Muscle layer of duodenum (tissue), 2 donors: ENCODE data around the gene RTKN.
A peak's percentile ranks its signal among the peaks of the same experiment; 100 is the strongest.
"Not testable (repeated sequence)": the region's sequence is repeated elsewhere in the genome, so short reads cannot be mapped to it uniquely, and the experiment has no call there.

Source experiments
- H3K27ac ChIP-seq: one replicate; pipeline ENCODE4 v1.7.0; 2013; ENCODE audit warnings: mild to moderate bottlenecking, low read length
- H3K27me3 ChIP-seq: one replicate; pipeline ENCODE4 v1.7.0; 2013; ENCODE audit warnings: low read depth, mild to moderate bottlenecking, control low read depth, low read length
- H3K36me3 ChIP-seq, 2 donors: one replicate each; pipeline ENCODE4 v1.7.0; 2013; ENCODE audit warnings: low read length in 2 of 2, control low read depth in 1 of 2, mild to moderate bottlenecking in 1 of 2; ENCODE audit not compliant: insufficient read depth in 2 of 2, control insufficient read depth in 1 of 2
- H3K4me1 ChIP-seq, 2 donors: one replicate each; pipeline ENCODE4 v1.7.0; 2013; ENCODE audit warnings: low read length in 2 of 2, mild to moderate bottlenecking in 2 of 2, control low read depth in 1 of 2, moderate library complexity in 1 of 2; ENCODE audit not compliant: insufficient read depth in 2 of 2, control insufficient read depth in 1 of 2
- H3K4me3 ChIP-seq, 2 donors: one replicate each; pipeline ENCODE4 v1.7.0; 2013; ENCODE audit warnings: low read length in 2 of 2, low read depth in 1 of 2, mild to moderate bottlenecking in 1 of 2
- H3K9me3 ChIP-seq, 2 donors: one replicate each; pipeline ENCODE4 v1.7.0; 2013; ENCODE audit warnings: low read length in 2 of 2, control low read depth in 1 of 2, mild to moderate bottlenecking in 1 of 2; ENCODE audit not compliant: control insufficient read depth in 1 of 2
- donor health status: healthy.

The RTKN gene, protein sequence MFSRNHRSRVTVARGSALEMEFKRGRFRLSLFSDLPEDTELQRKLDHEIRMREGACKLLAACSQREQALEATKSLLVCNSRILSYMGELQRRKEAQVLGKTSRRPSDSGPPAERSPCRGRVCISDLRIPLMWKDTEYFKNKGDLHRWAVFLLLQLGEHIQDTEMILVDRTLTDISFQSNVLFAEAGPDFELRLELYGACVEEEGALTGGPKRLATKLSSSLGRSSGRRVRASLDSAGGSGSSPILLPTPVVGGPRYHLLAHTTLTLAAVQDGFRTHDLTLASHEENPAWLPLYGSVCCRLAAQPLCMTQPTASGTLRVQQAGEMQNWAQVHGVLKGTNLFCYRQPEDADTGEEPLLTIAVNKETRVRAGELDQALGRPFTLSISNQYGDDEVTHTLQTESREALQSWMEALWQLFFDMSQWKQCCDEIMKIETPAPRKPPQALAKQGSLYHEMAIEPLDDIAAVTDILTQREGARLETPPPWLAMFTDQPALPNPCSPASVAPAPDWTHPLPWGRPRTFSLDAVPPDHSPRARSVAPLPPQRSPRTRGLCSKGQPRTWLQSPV

DNA sequence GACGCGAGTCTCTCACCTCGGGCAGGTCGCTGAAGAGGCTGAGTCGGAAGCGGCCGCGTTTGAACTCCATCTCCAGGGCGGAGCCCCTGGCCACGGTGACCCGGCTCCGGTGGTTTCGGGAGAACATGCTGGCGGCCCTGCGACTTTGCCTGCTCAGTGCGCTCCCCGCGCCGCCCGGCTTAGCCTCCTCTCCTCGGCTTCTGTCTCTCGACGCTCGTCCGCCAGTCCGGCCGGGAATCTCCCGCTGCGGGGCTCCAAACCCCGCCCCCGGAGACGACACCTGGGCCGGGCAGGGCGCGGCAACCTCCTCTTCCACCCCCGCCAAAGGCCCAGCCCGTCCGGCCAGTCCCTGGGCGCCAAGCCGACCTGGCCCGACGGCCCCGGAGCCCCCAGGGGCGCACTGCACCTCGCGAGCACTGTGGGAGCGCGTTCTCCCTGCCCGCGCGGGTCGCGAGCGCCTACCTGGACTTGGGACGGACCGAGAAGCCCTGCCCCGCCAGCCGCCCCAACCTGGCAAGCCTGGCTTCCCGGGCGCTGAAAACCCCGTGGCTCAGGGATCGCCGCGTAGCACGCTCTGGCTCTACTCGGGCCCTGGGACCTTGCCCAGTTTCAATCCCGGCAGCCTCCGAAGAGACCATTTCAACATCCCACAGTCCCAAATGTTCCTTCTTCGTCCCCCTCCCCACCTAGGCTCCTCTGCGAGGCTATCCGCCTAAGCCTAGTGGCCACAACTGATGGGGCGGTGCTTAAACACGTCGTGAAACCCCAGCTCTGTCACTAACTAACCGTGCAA lies at the start of gene RTKN:
Gene RTKN (minus strand): TSS at position 248 of the 793 bp plus-strand sequence. CDS start 121 bp downstream, at position 127.
- Histone ChIP-seq H3K27me3 (peaks cover 7% of the 10 kb centered on the region), H3K9me3 (no peaks in the 10 kb centered on the region), H3K27ac (peak within 1 kb of the TSS; percentile 91), H3K4me3 (peak within 1 kb of the TSS; percentile 69 to 70), H3K36me3 (no peaks in the 10 kb centered on the region), H3K4me1 (peaks cover 11 to 39% of the 10 kb centered on the region in 2 donors)

DNA sequence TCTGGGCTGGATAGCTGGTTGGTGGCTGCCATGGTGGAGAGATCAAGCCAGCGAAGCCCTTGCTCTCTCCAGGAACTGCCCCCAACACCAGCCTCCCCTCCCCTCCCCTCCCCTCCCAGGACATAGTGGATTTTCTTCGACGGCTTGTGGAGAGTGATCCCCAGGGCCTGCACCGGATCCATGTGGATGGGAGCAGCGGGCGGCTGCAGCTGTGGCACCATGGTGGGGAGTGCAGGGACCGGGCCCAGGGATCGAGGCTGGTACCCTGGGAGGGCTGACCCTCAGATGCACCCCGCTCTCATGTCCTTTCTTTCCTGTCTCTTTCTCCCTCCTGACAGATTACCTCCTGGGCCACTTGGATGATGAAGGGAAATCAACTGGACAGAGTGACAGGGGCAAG lies 48.2 kb upstream of the RTKN start:
- H3K27me3 ChIP-seq, result no peaks in the 10 kb centered on the region
- no peak overlapping the region for H3K4me3 ChIP-seq
- no peaks in the 10 kb centered on the region for H3K9me3 ChIP-seq
- H3K4me1 ChIP-seq, result no peaks in the 10 kb centered on the region
- peaks cover 44 to 73% of the 10 kb centered on the region in 2 donors for H3K36me3 ChIP-seq
- H3K27ac ChIP-seq, result no peak overlapping the region

DNA sequence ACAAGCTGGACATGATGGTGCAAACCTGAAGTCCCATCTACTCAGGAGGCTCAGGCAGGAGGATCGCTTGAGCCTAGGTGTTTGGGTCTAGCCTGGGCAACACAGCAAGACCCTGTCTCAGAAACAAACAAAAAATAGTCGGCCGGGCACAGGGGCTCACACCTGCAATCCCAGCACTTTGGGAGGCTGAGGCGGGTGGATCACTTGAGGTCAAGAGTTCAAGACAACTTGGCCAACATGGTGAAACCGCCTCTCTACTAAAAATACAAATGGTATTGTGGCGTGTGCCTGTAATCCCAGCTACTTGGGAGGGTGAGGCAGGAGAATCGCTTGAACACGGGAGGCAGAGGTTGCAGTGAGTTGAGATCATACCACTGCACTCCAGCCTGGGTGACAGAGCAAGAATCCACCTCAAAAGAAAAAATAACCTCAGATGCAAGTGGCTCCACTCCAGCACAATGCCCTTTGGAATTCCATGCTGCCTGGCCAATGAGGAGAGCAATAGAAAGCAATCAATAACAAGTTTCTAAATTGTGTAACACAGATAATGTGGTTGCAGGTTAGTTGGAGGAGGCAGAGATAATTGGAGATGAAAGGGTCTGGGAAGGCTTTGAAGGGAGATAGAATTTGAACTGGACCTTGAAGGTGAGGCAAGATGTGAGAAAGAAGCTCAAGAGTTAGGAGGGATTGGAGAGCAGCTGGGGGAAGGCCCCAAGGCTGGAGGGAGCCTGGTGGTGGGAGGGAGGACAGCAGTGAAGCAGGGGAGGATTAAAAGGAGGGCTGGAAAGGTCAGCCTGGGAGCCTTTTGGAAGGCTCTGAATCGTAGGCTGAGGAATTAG lies 47.1 kb upstream of the RTKN start:
- H3K27ac ChIP-seq, result no peak overlapping the region
- no peaks in the 10 kb centered on the region for H3K27me3 ChIP-seq
- H3K9me3 ChIP-seq, result no peaks in the 10 kb centered on the region
- H3K4me1 ChIP-seq, result peaks cover 0 to 6% of the 10 kb centered on the region in 2 donors
- no peak overlapping the region for H3K4me3 ChIP-seq
- peaks cover 41 to 69% of the 10 kb centered on the region in 2 donors for H3K36me3 ChIP-seq

DNA sequence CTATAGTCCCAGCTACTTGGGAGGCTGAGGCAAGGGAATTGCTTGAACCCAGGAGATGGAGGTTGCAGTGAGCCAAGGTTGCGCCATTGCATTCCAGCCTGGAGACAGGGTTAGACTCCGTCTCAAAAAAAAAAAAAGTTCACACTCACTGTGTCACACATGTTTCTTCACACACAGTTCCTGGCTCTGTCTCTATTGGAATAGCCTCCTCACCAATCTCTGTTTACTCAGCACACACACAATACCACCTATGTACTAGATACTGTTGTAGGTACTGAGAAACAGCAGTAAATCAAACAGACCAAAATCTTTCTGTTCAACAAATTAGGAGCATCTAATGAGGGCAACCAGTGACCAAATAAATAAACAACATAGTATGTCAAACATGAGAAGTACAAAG lies 44.4 kb upstream of the RTKN start:
- peaks cover 7 to 24% of the 10 kb centered on the region in 2 donors for H3K4me1 ChIP-seq
- H3K36me3 ChIP-seq, result peaks cover 13 to 41% of the 10 kb centered on the region in 2 donors
- no peak overlapping the region for H3K4me3 ChIP-seq
- H3K9me3 ChIP-seq, result no peaks in the 10 kb centered on the region
- H3K27ac ChIP-seq, result no peak overlapping the region
- no peaks in the 10 kb centered on the region for H3K27me3 ChIP-seq

DNA sequence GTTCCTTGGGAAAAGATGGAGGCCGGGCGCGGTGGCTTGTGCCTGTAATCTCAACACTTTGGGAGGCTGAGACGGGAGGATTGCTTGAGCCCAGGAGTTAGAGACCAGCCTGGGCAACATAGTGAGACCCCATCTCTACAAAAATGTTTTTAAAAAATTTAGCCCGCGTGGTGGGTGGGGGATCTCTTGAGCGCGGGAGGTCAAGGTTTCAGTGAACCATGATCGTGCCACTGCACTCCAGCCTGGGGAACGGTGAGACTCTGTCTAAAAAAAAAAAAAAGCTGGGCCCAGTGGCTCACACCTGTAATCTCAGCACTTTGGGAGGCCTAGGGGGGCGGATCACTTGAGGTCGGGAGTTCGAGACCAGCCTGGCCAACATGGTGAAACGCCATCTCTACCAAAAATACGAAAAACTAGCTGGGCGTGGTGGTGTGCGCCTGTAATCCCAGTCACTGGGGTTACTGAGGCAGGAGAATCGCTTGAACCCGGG lies 42.0 kb upstream of the RTKN start:
- peaks cover 7 to 24% of the 10 kb centered on the region in 2 donors for H3K36me3 ChIP-seq
- not testable (repeated sequence) for H3K9me3 ChIP-seq, H3K27me3 ChIP-seq
- H3K4me3 ChIP-seq, result peak overlapping the region; percentile 98
- H3K27ac ChIP-seq, result peak overlapping the region; percentile 96
- peaks cover 13 to 30% of the 10 kb centered on the region in 2 donors for H3K4me1 ChIP-seq

DNA sequence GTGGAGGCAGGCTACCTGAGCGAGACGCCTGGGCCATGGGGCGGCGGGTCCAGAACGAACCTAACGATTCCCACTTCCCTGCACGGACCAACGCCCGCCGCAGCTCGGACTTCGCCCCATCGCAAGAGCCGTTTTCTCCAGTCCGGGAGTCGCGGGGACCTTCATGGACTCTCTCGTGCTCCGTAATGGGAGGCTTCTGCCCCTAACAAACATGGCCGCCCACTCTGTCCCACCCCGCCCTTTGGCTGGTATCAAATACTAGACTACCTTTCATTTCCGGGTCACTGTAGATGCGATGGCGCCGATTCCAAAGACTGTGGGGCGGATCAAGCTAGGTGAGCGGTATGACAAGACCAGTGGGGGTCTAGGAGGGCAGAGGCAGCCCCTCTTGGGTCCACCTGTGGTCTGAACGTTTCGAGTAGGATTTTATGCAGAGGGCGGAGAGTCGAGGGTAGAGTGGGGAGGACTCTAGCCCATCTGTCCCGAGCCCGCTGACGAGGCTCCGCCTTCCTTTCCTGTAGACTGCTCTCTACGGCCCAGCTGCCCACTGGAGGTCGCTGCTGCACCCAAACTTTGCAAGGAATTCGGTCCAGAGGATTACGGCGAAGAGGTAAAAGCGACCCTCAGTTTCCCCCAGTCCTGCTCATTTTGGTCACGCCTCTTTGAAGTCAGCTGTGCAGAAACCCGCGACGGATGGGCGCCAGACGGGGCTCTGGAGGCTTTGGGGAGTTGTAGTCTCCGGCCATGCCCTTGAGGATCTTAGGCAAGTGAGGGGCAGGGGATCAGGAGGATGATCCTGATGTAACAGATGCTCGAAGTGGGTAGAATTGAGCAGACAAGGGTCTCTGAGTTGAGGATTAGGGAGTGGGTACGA lies 41.3 kb upstream of the RTKN start, which contains the start of the genes CCDC142 and TTC31:
Gene CCDC142 (minus strand): TSS at position 198 of the 874 bp plus-strand sequence. CDS start 161 bp downstream, at position 37.
Gene TTC31 (plus strand): TSS at position 281 of the 874 bp plus-strand sequence. CDS start 15 bp downstream, at position 296.
- H3K27ac ChIP-seq, result peak within 1 kb of the TSS; percentile 96
- H3K36me3 ChIP-seq, result peaks cover 7 to 18% of the 10 kb centered on the region in 2 donors
- no peaks in the 10 kb centered on the region for H3K27me3 ChIP-seq
- H3K4me1 ChIP-seq, result peaks cover 13 to 30% of the 10 kb centered on the region in 2 donors
- H3K4me3 ChIP-seq, result peak within 1 kb of the TSS; percentile 98
- H3K9me3 ChIP-seq, result no peaks in the 10 kb centered on the region

DNA sequence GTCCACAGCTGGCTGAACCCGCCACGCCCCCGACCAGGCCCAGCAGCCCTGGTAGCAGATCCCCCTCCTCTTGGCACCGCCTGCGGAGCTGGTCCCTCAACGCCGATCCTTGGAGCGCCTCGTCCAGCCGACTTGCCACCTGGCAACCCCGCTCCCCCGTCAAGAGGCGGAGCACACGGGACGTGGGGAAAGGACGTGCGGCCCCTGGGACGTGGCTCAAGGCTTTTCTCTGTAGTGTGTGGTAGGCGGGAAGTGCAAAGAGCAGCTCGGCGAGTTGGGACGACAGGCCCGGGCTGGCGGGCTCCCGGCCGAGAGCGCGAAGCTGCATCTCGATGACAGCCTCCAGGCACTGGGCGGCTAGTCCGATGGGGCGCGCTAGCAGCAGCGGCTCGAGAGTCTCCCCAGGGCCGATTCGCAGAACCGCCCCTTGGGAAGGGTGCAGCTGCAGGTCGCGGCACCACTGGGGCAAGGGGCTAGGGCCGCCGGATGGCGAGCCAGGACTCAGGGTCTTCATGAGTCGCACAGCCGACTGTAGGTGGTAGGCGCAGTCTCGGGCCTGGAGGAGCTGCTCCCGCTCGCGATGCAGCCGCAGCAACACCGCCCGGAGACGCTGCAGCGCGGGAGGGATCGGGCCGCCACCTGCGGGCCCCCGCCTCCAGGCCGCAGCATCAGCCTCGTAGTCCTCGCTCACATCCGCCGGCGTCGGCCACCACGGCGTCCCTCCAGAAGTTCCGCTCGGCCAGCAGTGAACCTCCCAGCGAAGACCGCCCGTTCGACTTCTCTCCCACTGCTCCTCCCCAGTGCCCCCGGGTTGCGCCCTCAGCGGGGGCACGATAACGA lies 40.4 kb upstream of the RTKN start:
- Histone ChIP-seq H3K4me1 (peaks cover 13 to 30% of the 10 kb centered on the region in 2 donors), H3K4me3 (peak overlapping the region; percentile 98), H3K27me3 (no peaks in the 10 kb centered on the region), H3K27ac (peak overlapping the region; percentile 96), H3K36me3 (peaks cover 11 to 13% of the 10 kb centered on the region in 2 donors), H3K9me3 (no peaks in the 10 kb centered on the region)

DNA sequence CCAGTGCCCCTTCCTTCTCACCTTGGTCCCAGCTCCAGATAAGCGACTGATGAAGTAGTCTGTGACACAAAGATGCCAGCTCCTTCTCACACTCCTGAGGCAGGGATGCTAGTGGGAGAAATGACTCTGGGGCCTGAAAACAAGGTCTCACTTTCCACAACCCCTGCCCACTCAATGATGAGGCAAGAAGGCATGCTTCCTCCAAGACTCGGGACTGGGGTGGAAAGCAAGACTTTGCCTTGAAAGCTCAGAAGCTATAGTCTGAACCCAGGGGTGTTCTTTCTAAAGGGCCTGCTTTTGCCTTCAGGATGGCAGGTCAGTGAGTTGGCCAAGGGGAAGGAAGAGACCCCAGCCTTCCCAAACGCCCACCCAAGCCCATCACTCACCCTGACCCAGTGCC lies 39.7 kb upstream of the RTKN start:
- Histone ChIP-seq H3K27ac (no peak overlapping the region), H3K4me3 (peak overlapping the region; percentile 98), H3K36me3 (peaks cover 11 to 13% of the 10 kb centered on the region in 2 donors), H3K27me3 (no peaks in the 10 kb centered on the region), H3K4me1 (peaks cover 13 to 30% of the 10 kb centered on the region in 2 donors), H3K9me3 (no peaks in the 10 kb centered on the region)

DNA sequence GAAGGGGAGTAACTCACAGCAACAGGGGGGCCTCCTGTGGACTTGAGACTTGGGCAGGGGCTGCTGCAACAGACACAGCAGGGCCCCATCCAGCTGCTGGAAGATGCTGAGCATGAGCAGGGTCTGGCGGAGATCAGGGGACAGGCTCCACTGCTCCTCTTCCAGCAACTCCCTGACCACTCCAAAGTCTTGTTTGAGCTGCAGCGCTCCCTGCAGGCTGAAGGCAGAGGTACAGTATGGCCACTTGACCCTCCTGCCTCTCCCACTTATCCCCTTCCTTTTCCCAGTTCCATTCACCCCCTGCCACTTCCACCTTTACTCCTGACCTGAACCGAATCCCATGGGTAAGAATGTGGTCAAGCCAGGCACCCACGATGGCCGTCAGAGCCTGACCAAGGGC lies 33.2 kb upstream of the RTKN start:
- Histone ChIP-seq H3K9me3 (no peaks in the 10 kb centered on the region), H3K4me1 (peaks cover 8 to 17% of the 10 kb centered on the region in 2 donors), H3K36me3 (peaks cover 19 to 21% of the 10 kb centered on the region in 2 donors), H3K27me3 (no peaks in the 10 kb centered on the region), H3K4me3 (no peak overlapping the region), H3K27ac (no peak overlapping the region)
